GM21526 (cell line): ENCODE measurements around the gene SFXN3.
A peak's percentile ranks its signal among the peaks of the same experiment; 100 is the strongest.

Experiments
- ATAC-seq: cut with Tn5 transposase; IDR thresholded peaks from one replicate; pipeline ENCODE4 v1.9.1; 2021; ENCODE audit warnings: moderate library complexity; ENCODE audit not compliant: unreplicated experiment, low FRiP score

SFXN3 gene, protein sequence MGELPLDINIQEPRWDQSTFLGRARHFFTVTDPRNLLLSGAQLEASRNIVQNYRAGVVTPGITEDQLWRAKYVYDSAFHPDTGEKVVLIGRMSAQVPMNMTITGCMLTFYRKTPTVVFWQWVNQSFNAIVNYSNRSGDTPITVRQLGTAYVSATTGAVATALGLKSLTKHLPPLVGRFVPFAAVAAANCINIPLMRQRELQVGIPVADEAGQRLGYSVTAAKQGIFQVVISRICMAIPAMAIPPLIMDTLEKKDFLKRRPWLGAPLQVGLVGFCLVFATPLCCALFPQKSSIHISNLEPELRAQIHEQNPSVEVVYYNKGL

DNA sequence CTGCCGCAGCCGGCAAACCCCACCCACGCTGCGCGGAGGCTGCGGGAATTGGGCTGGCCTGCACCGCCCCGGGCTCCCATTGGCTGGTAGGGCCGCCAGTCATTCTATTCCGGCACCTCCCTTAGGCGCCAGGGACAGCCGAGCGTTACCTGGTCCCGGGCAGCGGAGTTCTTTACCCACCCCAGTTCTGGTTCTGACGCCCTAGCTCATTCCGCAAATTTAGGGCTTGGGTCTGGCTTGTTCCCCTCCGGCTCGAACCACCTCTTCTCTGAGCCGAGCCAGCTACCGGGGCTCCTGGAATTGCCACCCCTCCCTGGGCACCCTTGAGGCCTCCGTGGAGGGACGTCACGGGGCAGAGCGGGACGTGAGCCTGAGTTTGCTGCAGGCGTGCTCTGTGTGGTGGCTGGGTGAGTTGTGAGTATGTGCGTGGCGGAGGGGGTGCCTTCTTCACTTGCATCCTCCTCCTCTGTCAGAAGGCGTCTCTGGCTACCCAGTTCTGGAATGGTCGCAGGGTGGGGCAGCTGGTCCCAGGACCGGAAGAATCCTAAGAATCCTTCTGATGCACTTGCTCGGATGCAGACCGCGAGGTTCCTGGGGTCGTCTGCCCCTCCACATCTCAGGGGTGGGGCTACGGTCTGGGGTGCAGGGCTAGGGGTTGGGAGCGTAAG is at the start of gene SFXN3, which contains the start of gene PDZD7:
SFXN3 (plus strand) TSS at position 107 of the 668 bp plus-strand sequence. CDS start 3,461 bp downstream, outside the sequence.
PDZD7 (minus strand) TSS at position 2 of the 668 bp plus-strand sequence. CDS start 910 bp downstream, outside the sequence.
- ATAC-seq, result peak; percentile 83

- ATAC-seq, result no peak
Observed at GRCh38 chr10:100982916-100983830, 47.9 kb upstream of the SFXN3 start.

GRCh38 chr10:100983868-100984671 is 47.0 kb upstream of the SFXN3 start:
- ATAC-seq, result no peak

DNA sequence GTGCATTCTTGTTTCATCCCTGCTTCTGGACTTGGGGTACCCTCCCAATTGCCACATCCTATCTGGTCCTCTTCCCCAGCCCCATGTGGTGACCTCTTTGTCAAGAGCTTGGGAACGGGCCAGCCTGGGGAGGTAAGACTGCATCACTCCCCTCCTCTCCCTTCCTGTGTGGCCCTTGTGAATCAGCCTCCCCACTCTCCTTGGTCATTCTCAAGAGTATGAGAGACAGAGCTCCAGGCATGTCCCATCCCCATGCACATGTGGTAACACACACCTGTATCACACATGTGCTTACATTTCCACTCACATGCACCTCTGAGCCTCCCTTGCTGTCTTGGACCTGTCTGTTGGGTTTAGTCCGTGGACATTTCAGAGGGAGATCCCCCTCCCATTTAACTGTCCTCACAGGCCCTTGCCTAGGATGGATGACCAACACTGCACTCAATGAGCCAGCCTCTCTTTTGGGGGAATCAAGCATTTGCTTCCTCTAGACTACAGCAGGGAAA is 46.3 kb upstream of the SFXN3 start:
- ATAC-seq, result no peak

DNA sequence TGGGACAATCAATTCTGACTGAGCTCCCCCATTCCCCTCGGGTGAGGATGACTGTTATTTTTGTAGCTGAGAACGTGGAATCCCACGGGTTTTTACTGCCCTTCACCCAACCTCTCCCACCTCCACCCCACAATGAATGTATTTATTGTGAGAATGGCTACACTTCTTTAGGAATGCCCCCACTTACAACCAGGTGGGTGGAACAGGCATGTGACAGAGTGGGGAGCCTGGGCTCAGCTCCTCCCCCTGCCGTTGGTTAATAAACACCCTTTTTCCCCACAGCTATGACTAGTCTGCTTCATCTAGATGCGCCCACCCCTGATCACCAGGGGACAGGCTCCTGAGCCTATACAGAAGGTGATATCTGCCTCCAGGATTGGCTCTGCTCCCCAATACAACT is 45.7 kb upstream of the SFXN3 start:
- ATAC-seq, result no peak

DNA sequence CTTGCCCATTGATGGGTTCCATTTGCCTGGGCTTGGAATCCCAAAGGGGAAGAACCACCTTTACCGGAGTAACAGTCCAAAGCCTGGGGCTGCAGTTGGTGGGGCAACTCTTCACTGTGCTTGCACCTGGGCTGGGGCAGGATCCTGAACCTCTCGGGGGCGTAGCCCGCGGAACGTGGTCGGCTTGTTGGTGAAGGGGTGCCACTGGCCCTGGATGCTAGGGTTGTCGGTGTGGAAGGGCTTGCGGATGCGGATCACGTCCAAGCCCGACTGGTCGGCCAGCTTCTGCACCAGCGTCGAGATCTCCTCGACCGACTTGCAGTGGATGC is 44.4 kb upstream of the SFXN3 start:
- no peak for ATAC-seq

DNA sequence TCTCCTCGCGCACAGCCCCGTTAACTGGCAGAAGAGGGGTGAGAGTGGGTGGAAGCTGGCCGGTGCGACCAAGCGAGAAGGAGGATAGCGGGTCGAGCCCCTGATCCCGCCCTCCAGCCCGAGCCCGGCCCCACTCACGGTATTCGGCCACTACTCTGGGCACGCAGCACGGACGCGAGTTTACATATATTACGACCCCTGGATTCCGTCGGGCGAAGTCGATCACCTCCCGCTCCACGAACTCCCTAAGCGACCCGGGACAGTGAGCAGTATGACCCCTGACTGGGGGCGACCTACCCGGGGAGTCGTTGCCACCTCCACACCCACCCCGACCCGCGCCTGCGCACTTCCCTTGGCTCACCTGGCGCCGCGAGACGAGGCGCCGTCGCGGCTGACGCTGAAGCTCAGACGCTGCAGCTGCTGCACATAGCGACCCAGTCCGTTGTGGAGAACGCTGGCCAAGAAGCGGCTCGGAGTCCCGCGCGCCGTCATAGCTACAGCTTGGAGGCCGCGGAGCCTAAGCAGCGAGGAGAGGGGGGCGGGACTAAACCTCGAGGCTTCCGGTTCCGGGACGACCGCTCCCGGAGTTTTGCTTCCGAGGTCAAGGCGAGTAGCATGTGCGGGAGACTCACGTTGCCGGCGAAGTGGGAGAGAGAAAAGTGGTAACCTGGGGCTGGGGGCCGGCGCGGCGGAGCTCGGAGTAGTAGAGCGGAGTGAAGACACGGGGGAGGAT is 43.9 kb upstream of the SFXN3 start, which contains the start of the genes MRPL43 and TWNK:
MRPL43 (minus strand) TSS at position 546 of the 733 bp plus-strand sequence; CDS start at position 492, 54 bp downstream.
TWNK (plus strand) TSS at position 592 of the 733 bp plus-strand sequence. CDS start 668 bp downstream, outside the sequence.
- peak; percentile 71 for ATAC-seq

GRCh38 chr10:100987685-100988049 is 43.4 kb upstream of the SFXN3 start:
- ATAC-seq, result no peak

DNA sequence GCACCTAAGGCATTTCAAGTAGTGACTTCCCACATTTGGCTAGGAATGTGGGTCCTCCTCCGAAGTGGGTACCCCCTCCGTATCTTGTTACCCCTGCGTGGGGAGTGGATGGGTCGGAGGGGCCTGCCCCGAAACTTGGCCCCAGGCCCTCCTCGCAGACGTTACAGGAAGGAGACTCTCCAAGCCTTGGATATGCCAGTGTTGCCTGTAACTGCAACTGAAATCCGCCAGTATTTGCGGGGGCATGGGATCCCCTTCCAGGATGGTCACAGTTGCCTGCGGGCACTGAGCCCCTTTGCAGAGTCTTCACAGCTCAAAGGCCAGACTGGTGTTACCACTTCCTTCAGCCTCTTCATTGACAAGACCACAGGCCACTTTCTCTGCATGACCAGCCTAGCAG is 42.9 kb upstream of the SFXN3 start:
- ATAC-seq, result no peak

- ATAC-seq, result no peak
Observed at GRCh38 chr10:100989088-100989487, 41.9 kb upstream of the SFXN3 start.

DNA sequence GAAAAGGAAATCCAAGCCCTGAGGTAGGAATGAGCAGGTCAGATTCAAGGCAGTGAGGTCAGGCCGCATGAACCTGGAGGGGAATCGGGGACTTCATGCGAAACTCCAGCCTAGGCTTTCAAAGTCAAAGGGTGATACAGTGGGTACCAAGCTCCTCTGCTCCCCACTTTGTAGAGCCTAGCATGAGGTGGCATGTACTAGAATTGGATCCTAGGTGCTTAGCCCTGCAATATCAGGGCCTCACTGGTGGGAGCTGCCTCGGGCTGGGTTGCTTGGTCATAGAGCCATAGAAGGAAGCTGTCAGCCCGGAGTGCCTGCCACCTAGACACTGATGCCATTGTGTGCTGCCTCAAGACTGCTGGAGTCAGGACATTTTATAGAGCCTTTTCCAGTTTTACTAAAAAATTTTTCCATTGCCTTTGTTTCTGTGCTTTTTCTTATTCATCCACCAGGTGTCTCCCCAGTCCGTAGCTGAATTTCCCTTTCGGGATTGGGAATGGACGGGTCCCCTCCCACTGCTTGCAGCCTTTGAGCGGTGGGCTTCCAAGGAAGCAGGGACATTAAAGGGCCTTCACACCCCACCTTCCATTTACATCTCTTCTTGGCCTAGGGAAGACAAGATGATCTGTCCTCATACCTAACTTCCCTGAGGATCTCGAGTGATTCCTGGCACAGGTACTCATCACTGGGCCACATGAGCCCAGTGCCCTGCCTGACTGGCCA is 36.9 kb upstream of the SFXN3 start:
- ATAC-seq, result no peak

GRCh38 chr10:100995181-100995580 is 35.9 kb upstream of the SFXN3 start:
- ATAC-seq, result no peak

- ATAC-seq, result no peak
Observed at GRCh38 chr10:100996678-100997359, 34.2 kb upstream of the SFXN3 start.

GRCh38 chr10:100997360-100998182 is 33.5 kb upstream of the SFXN3 start:
- peak; percentile 44 for ATAC-seq

DNA sequence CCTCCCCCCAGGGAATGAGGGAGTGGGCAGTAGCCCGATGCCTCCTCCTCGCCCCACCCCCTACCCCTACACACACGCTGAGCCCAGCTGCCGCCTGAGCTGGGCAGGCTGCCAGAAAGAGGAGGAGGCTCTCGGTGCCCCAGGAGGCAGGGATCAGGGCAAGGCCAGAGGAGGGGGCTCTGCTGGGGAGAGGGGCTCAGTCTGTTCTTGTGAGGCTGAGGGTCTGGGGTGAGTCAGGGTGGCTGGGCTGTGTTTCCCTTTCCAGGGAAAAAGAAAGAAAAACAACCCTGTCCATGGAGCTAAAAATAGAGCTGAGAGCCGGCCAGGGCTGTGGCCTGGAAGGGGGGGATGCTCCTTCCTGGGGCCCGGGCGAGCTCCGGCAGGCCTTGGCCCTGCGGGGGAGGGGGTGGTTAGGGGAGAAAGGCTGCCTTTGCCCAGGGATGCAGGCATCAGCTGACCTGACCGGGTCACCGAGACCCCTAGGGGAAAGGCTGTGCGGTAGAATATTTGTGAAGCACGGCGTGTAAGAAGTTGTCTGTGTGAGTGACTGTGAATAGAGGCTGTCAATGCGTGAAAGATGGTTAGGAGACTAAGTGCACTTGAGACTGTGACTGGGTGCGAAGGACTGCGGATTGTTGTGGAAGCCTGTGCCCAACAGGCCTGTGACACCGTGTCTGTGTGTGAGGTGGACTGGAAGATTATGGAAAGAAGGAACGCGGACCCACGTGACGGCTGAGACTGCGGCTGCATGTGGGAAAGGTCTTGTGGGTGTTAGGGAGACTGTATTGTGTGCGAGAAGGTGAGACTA is 32.6 kb upstream of the SFXN3 start:
- no peak for ATAC-seq

GRCh38 chr10:100998991-100999741 is 31.9 kb upstream of the SFXN3 start:
- ATAC-seq, result no peak
